SHP77 treated with DMSO at 0.1 percent for 48 hours (cell line): ENCODE results near the gene ZNF665.
"Not testable (repeated sequence)": the region's sequence is repeated elsewhere in the genome, so short reads cannot be mapped to it uniquely, and the experiment has no call there.

Experiments used
- DNase-seq: peaks from one replicate; lab custom pipeline; 2025; lab: John Stamatoyannopoulos, UW

ZNF665 gene

GRCh38 chr19:53192771-53193534, at the start of gene ZNF665:
Gene ZNF665, minus strand, starts transcription at chr19:53193358. Its CDS starts 10,460 bp downstream, at chr19:53182898.
- DNase-seq, result no peak

- no peak for DNase-seq
Observed at GRCh38 chr19:53237114-53237777, 44.1 kb upstream of the ZNF665 start.

GRCh38 chr19:53224606-53225005, 31.4 kb upstream of the ZNF665 start:
- DNase-seq, result no peak

- DNase-seq, result not testable (repeated sequence)
Observed at GRCh38 chr19:53222716-53223115, 29.6 kb upstream of the ZNF665 start.

GRCh38 chr19:53212703-53213320, 19.7 kb upstream of the ZNF665 start:
- no peak for DNase-seq

- DNase-seq, result not testable (repeated sequence)
Observed at GRCh38 chr19:53211554-53211953, 18.4 kb upstream of the ZNF665 start.

- DNase-seq, result no peak
Observed at GRCh38 chr19:53196777-53197396, 3.7 kb upstream of the ZNF665 start.

GRCh38 chr19:53195265-53195903, 2.2 kb upstream of the ZNF665 start:
- peak; percentile 34 for DNase-seq

- DNase-seq, result no peak
Observed at GRCh38 chr19:53193535-53194222, 521 bp upstream of the ZNF665 start.

GRCh38 chr19:53190253-53190652, 2.9 kb downstream of the ZNF665 start:
- no peak for DNase-seq

GRCh38 chr19:53189691-53190198, 3.4 kb downstream of the ZNF665 start:
- DNase-seq, result not testable (repeated sequence)

- DNase-seq, result not testable (repeated sequence)
Observed at GRCh38 chr19:53185155-53185882, 7.8 kb downstream of the ZNF665 start.

GRCh38 chr19:53183146-53183764, 9.9 kb downstream of the ZNF665 start:
- no peak for DNase-seq

GRCh38 chr19:53182202-53182601, 11.0 kb downstream of the ZNF665 start:
- no peak for DNase-seq

- DNase-seq, result no peak
Observed at GRCh38 chr19:53177986-53178385, 15.2 kb downstream of the ZNF665 start.

- DNase-seq, result no peak
Observed at GRCh38 chr19:53172889-53173288, 20.3 kb downstream of the ZNF665 start.

GRCh38 chr19:53165691-53166091, 27.5 kb downstream of the ZNF665 start:
- no peak for DNase-seq

GRCh38 chr19:53161123-53161522, 32.0 kb downstream of the ZNF665 start:
- no peak for DNase-seq

GRCh38 chr19:53160350-53160749, 32.8 kb downstream of the ZNF665 start:
- no peak for DNase-seq

- no peak for DNase-seq
Observed at GRCh38 chr19:53158119-53158656, 35.0 kb downstream of the ZNF665 start.
